Measurements from ENCODE around the gene KANSL1.

DNA sequence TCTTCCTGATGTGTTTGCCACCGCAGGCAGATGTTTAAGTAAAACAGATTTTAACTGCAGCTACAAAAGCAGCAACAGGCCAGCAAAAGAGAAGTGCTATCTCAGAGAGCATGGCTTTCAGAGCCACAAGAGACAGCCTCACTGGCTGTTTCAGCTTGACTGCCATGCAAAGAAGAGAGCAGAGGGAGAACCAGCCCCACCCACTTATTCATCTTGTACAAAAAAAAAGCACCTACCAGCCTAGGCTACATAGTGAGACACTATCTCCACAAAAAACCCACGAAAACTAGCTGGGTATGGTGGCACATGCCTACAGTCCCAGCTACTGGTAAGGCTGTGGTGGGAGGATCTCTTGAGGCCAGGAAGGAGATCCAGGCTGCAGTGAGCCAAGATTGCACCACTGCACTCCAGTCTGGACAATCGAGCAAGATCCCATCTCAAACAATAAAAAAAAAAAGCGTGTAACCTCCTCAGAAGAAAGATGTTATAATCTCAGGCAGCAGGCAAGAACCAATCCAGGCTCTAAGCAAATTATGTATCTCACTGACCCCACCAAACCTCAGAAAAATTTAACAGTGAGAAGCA, 164.2 kb downstream of the KANSL1 start:
- no peak for TF ChIP-seq EZH2 (IDR thresholded peaks at IDR 0.05; ENCODE audit: low read length, unreplicated experiment)
- TF ChIP-seq, protein P1, sequence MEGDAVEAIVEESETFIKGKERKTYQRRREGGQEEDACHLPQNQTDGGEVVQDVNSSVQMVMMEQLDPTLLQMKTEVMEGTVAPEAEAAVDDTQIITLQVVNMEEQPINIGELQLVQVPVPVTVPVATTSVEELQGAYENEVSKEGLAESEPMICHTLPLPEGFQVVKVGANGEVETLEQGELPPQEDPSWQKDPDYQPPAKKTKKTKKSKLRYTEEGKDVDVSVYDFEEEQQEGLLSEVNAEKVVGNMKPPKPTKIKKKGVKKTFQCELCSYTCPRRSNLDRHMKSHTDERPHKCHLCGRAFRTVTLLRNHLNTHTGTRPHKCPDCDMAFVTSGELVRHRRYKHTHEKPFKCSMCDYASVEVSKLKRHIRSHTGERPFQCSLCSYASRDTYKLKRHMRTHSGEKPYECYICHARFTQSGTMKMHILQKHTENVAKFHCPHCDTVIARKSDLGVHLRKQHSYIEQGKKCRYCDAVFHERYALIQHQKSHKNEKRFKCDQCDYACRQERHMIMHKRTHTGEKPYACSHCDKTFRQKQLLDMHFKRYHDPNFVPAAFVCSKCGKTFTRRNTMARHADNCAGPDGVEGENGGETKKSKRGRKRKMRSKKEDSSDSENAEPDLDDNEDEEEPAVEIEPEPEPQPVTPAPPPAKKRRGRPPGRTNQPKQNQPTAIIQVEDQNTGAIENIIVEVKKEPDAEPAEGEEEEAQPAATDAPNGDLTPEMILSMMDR (conservative IDR thresholded peaks at IDR 0.05; ENCODE audit: low read depth, low read length): no peak

Data from PC-3 (cell line).